ENCODE measurements around the gene PARP4. TPM values are rescaled to one million over a fixed set of nuclear protein-coding genes. Genes with fewer than 3 reads are reported as not detected.

Gene PARP4
- total and polyA plus RNA-seq, 2 donors (not counting 1 experiment from before 2014, with no cell fraction given), result 22.2 to 88.8 TPM

DNA sequence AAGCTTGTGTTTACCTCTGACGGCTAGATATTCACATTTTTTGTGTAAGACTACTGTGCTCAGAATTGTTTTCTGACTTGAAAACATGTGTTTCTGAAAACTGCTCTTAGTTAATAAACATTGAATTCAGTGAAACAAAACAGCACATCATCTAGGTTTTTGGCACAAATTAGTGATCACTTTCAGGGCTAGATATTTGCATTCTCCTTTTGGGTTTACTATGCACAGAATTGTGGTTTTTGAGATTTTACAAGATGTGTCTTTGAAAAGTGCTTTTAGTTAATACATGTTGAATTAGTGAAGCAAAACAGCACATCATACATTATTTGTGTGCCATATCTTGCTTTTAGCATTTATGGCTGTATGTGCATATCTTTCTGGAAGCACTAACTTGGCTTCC lies 8.2 kb upstream of the PARP4 start:
- Histone ChIP-seq H3K9ac (ENCODE audit: low read length) (no peak overlapping the region), H4K20me1 (ENCODE audit: control insufficient read depth, insufficient read depth, low read length, poor library complexity, severe bottlenecking) (no peaks in the 10 kb centered on the region), H3K79me2 (ENCODE audit: control insufficient read depth, insufficient read depth, low read length) (no peaks in the 10 kb centered on the region), H3K9me3 (ENCODE audit: control extremely low read depth in 1 of 3, control insufficient read depth in 2 of 3, insufficient read depth in 1 of 3, low read length in 2 of 3) (no peaks in the 10 kb centered on the region), H3K4me1 (ENCODE audit: control insufficient read depth in 2 of 2, insufficient read depth in 2 of 2, low read length in 2 of 2) (no peaks in the 10 kb centered on the region), H3K4me2 (replicated peaks; ENCODE audit: low read depth, low read length, poor library complexity, severe bottlenecking) (no peak overlapping the region), H3K36me3 (replicated peaks in 1 of 2; ENCODE audit: control extremely low read depth in 1 of 2, control insufficient read depth in 1 of 2, extremely low read depth in 1 of 2, insufficient read depth in 2 of 2, low read length in 1 of 2) (no peaks in the 10 kb centered on the region), H3K27ac (ENCODE audit: low read length in 2 of 2) (no peak overlapping the region), H2AFZ (ENCODE audit: insufficient read depth, low read depth, low read length, poor library complexity, severe bottlenecking) (no peak overlapping the region), H3K27me3 (replicated peaks in 1 of 4; ENCODE audit: control extremely low read depth in 1 of 4, control insufficient read depth in 3 of 4, insufficient read depth in 4 of 4, low read length in 3 of 4) (no peaks in the 10 kb centered on the region), H3K4me3 (ENCODE audit: control extremely low read depth in 1 of 5, extremely low read depth in 1 of 5, insufficient read depth in 1 of 5, low read depth in 2 of 5, low read length in 4 of 5) (no peak overlapping the region)
- H3K4me1 Mint-ChIP-seq, result no peaks in the 10 kb centered on the region
- H3K4me3 Mint-ChIP-seq, result no peak overlapping the region
- no peak for DNase-seq
- WGBS (ENCODE audit: insufficient coverage), result no CpG with 5 or more reads among the region's 1 CpG
- POLR2A ChIA-PET, result no interaction called here
- TF ChIP-seq, protein P1, sequence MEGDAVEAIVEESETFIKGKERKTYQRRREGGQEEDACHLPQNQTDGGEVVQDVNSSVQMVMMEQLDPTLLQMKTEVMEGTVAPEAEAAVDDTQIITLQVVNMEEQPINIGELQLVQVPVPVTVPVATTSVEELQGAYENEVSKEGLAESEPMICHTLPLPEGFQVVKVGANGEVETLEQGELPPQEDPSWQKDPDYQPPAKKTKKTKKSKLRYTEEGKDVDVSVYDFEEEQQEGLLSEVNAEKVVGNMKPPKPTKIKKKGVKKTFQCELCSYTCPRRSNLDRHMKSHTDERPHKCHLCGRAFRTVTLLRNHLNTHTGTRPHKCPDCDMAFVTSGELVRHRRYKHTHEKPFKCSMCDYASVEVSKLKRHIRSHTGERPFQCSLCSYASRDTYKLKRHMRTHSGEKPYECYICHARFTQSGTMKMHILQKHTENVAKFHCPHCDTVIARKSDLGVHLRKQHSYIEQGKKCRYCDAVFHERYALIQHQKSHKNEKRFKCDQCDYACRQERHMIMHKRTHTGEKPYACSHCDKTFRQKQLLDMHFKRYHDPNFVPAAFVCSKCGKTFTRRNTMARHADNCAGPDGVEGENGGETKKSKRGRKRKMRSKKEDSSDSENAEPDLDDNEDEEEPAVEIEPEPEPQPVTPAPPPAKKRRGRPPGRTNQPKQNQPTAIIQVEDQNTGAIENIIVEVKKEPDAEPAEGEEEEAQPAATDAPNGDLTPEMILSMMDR (IDR thresholded peaks at IDR 0.05), result no peak
- TF ChIP-seq EZH2 (IDR thresholded peaks at IDR 0.05; ENCODE audit: borderline replicate concordance, insufficient read depth, low read depth, low read length, poor library complexity, severe bottlenecking), result no peak
- H3K27ac Mint-ChIP-seq, result no peak overlapping the region
- ATAC-seq (ENCODE audit: low read depth), result no peak
- CTCF ChIA-PET, result no interaction called here
- H3K9me3 Mint-ChIP-seq (ENCODE audit: insufficient read depth), result no peaks in the 10 kb centered on the region
- H3K27me3 Mint-ChIP-seq, result no peaks in the 10 kb centered on the region
- intact Hi-C loops (cut with micrococcal nuclease), result no loop called here

DNA sequence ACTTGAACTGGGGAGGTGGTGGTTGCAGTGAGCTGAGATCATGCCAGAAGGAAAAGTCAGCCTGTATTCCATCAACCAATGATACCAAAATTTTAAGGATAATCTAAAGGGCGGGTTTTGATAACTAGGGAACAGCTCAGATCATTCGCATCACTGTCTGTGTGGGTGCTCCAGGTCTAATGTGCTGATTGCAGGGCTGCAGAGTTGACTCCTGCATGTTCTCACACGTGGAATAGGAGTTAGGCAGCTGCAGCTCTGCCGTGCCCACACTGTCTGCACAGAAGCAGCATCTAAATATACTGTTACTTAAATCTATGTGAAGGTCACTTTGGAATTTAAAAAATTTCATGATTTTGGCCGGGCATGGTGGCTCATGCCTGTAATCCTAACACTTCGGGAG lies 4.3 kb upstream of the PARP4 start:
- peaks cover 10% of the 10 kb centered on the region for H3K4me1 Mint-ChIP-seq
- no peaks in the 10 kb centered on the region for H3K9me3 Mint-ChIP-seq (ENCODE audit: insufficient read depth)
- DNase-seq (no peak), ATAC-seq (ENCODE audit: low read depth) (no peak)
- no peak overlapping the region for H3K4me3 Mint-ChIP-seq
- Histone ChIP-seq H3K9ac (ENCODE audit: low read length) (no peak overlapping the region), H4K20me1 (ENCODE audit: control insufficient read depth, insufficient read depth, low read length, poor library complexity, severe bottlenecking) (no peaks in the 10 kb centered on the region), H3K79me2 (ENCODE audit: control insufficient read depth, insufficient read depth, low read length) (peaks cover 6% of the 10 kb centered on the region), H2AFZ (ENCODE audit: insufficient read depth, low read depth, low read length, poor library complexity, severe bottlenecking) (no peak overlapping the region), H3K27ac (ENCODE audit: low read length in 2 of 2) (no peak overlapping the region), H3K4me3 (ENCODE audit: control extremely low read depth in 1 of 5, extremely low read depth in 1 of 5, insufficient read depth in 1 of 5, low read depth in 2 of 5, low read length in 4 of 5) (no peak overlapping the region), H3K36me3 (replicated peaks in 1 of 2; ENCODE audit: control extremely low read depth in 1 of 2, control insufficient read depth in 1 of 2, extremely low read depth in 1 of 2, insufficient read depth in 2 of 2, low read length in 1 of 2) (no peaks in the 10 kb centered on the region), H3K4me1 (ENCODE audit: control insufficient read depth in 2 of 2, insufficient read depth in 2 of 2, low read length in 2 of 2) (peaks cover 0 to 6% of the 10 kb centered on the region in 2 donors), H3K27me3 (replicated peaks in 1 of 4; ENCODE audit: control extremely low read depth in 1 of 4, control insufficient read depth in 3 of 4, insufficient read depth in 4 of 4, low read length in 3 of 4) (no peaks in the 10 kb centered on the region), H3K4me2 (replicated peaks; ENCODE audit: low read depth, low read length, poor library complexity, severe bottlenecking) (no peak overlapping the region), H3K9me3 (ENCODE audit: control extremely low read depth in 1 of 3, control insufficient read depth in 2 of 3, insufficient read depth in 1 of 3, low read length in 2 of 3) (no peaks in the 10 kb centered on the region)
- no peaks in the 10 kb centered on the region for H3K27me3 Mint-ChIP-seq
- no peak for TF ChIP-seq EZH2 (IDR thresholded peaks at IDR 0.05; ENCODE audit: borderline replicate concordance, insufficient read depth, low read depth, low read length, poor library complexity, severe bottlenecking)
- TF ChIP-seq, protein P1 (IDR thresholded peaks at IDR 0.05), result no peak
- H3K27ac Mint-ChIP-seq, result no peak overlapping the region
- CTCF ChIA-PET, result no interaction called here
- intact Hi-C loops (cut with micrococcal nuclease), result no loop called here
- POLR2A ChIA-PET, result no interaction called here
- 89% methylated on average over 5 of the region's 6 CpGs for WGBS (ENCODE audit: insufficient coverage)
